CD4-positive, alpha-beta memory T cell (primary cell): ENCODE measurements around the gene LDLRAD4. TPM values are rescaled to one million over a fixed set of nuclear protein-coding genes. Genes with fewer than 3 reads are reported as not detected.

Source experiments
- CTCF ChIA-PET: fragments of 350-600 bp; sonication (Branson Sonifier 250); formaldehyde crosslinking; loops from one replicate; lab custom pipeline; 2021; ENCODE audit warnings: inconsistent platforms; ENCODE audit not compliant: partially characterized antibody; lab: Charles Lee
- POLR2A ChIA-PET: fragments of 350-600 bp; sonication (Branson Sonifier 250); formaldehyde crosslinking; loops from one replicate; lab custom pipeline; 2021; ENCODE audit not compliant: partially characterized antibody; lab: Charles Lee
- DNase-seq, 5 donors: peaks; one replicate each; pipeline versions ENCODE4 v3.0.0 to v3.0.0-alpha.2; 2020 to 2022; ENCODE audit warnings: mixed read lengths in 1 of 5
- H3K27ac ChIP-seq: one replicate; pipeline ENCODE4 v1.7.0; 2013; ENCODE audit warnings: low read depth, low read length
- H3K27me3 ChIP-seq: 2 replicates; pipeline ENCODE4 v1.7.0; 2013; ENCODE audit warnings: mild to moderate bottlenecking, low read length, moderate library complexity; ENCODE audit not compliant: insufficient read depth
- H3K36me3 ChIP-seq: 2 replicates; pipeline ENCODE4 v1.7.0; 2013; ENCODE audit warnings: mild to moderate bottlenecking, low read length, moderate library complexity; ENCODE audit not compliant: insufficient read depth
- H3K4me1 ChIP-seq: 2 replicates; pipeline ENCODE4 v1.7.0; 2013; ENCODE audit warnings: mild to moderate bottlenecking, low read length, moderate library complexity; ENCODE audit not compliant: insufficient read depth
- H3K4me3 ChIP-seq, 2 donors: one replicate each; pipeline ENCODE4 v1.7.0; 2013; ENCODE audit warnings: low read length in 2 of 2, mild to moderate bottlenecking in 1 of 2
- H3K9me3 ChIP-seq, 2 donors: one replicate each; pipeline ENCODE4 v1.7.0; 2013; ENCODE audit warnings: low read length in 2 of 2, control low read depth in 1 of 2; ENCODE audit not compliant: control insufficient read depth in 1 of 2
- H3K27ac Mint-ChIP-seq, 7 donors: one replicate each; pipeline ENCODE4 v1.8.0; 2020 to 2021; ENCODE audit warnings: mixed read lengths in 7 of 7, mild to moderate bottlenecking in 6 of 7, inconsistent platforms in 3 of 7, moderate library complexity in 3 of 7
- H3K27me3 Mint-ChIP-seq, 2 donors: one replicate each; pipeline ENCODE4 v1.8.0; 2020 to 2021; ENCODE audit warnings: mixed read lengths in 2 of 2
- H3K36me3 Mint-ChIP-seq, 2 donors: one replicate each; pipeline ENCODE4 v1.8.0; 2020 to 2021; ENCODE audit warnings: mixed read lengths in 2 of 2, inconsistent platforms in 1 of 2, mild to moderate bottlenecking in 1 of 2
- H3K4me1 Mint-ChIP-seq, 4 donors: one replicate each; pipeline ENCODE4 v1.8.0; 2020 to 2021; ENCODE audit warnings: mixed read lengths in 4 of 4, mild to moderate bottlenecking in 1 of 4
- H3K4me3 Mint-ChIP-seq, 8 donors: one replicate each; pipeline ENCODE4 v1.8.0; 2020 to 2021; ENCODE audit warnings: mixed read lengths in 8 of 8, mild to moderate bottlenecking in 7 of 8, moderate library complexity in 6 of 8, inconsistent platforms in 3 of 8
- H3K9me3 Mint-ChIP-seq, 8 donors: one replicate each; pipeline ENCODE4 v1.8.0; 2020 to 2021; ENCODE audit warnings: mixed read lengths in 8 of 8, mild to moderate bottlenecking in 5 of 8, inconsistent platforms in 3 of 8, moderate library complexity in 1 of 8
- intact Hi-C: fragments of 100-400 bp; cut with micrococcal nuclease; formaldehyde crosslinking; loops from one replicate; pipeline ENCODE4 v1.15.1; 2023
- polyA plus RNA-seq, 2 donors: library from polyadenylated mRNA; unstranded; fragments of 300-500 nt; fragmentation: Illumina TruSeq; gene quantifications; one replicate each; pipeline ENCODE4 v1.2.3, GENCODE V29; 2021
- total RNA-seq, 2 experiments: library from RNA; stranded (reverse); gene quantifications; one replicate each; pipeline ENCODE4 v1.2.3, GENCODE V29; 2021

LDLRAD4 gene
- total and polyA plus RNA-seq, 4 experiments from 2014 or later, result 17.4 to 63.0 (median 36.6) TPM

DNA sequence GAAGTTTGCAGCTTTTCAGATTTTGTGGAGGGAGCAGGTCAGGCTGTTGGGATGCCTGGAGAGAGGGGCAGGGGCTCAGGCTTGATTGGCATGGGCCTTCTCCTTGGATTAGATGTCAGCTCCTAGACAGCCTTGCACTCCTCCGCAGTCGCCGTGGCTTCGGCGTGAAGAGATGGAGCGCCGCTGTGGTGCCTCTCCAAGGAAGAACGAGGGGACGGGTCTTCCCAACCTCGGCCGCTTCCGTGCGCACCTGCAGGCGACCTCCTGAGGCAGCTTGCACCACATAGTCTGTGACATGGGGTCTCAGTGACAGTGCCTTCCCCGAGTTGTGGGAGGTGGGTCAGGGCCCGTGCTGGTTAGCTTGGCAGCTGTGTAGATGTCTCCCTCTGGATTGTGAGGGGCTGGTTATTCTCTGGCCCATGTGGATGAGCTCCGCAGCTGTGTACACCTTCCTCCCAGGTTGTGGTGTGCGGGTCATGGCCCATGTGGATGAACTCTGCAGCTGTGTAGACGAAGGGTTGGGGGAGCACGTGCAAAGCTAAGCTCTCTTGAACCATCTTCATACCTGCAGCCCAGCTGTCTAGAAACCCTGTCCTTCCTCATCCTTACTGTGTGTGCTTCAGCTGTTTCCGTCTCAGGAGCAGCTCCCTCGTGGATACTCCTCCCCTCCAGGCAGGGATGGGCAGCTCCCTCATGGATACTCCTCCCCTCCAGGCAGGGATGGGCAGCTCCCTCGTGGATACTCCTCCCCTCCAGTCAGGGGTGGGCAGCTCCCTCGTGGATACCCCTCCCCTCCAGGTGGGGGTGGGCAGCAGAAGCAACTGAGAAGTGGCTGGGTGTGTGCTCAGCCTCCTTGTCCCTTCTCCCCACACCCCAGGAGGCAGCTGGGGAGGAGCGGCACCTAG is 170.3 kb downstream of the LDLRAD4 start:
- intact Hi-C loops, result no loop called here
- peaks cover 14 to 31% (median 24%) of the 10 kb centered on the region in 4 donors for H3K4me1 Mint-ChIP-seq
- Histone ChIP-seq H3K9me3 (no peaks in the 10 kb centered on the region), H3K27ac (no peak overlapping the region), H3K36me3 (peaks cover 5% of the 10 kb centered on the region), H3K27me3 (no peaks in the 10 kb centered on the region), H3K4me3 (no peak overlapping the region), H3K4me1 (peaks cover 17% of the 10 kb centered on the region)
- POLR2A ChIA-PET, result interaction anchor here (1.0 kb wide), 1 partner anchor 12 kb away, joined by 3 read pairs; no protein-coding TSS in a partner anchor
- H3K27ac Mint-ChIP-seq, result peak overlapping the region in 2 of 7 donors; percentile 36 to 43
- CTCF ChIA-PET, result interaction anchor here (1.6 kb wide), 1 partner anchor 20 kb away, joined by 4 read pairs; no protein-coding TSS in a partner anchor
- H3K9me3 Mint-ChIP-seq, result no peaks in the 10 kb centered on the region
- no peaks in the 10 kb centered on the region for H3K27me3 Mint-ChIP-seq
- DNase-seq, result no peak
- no peak overlapping the region for H3K4me3 Mint-ChIP-seq
- H3K36me3 Mint-ChIP-seq, result peaks cover 11 to 22% of the 10 kb centered on the region in 2 donors

DNA sequence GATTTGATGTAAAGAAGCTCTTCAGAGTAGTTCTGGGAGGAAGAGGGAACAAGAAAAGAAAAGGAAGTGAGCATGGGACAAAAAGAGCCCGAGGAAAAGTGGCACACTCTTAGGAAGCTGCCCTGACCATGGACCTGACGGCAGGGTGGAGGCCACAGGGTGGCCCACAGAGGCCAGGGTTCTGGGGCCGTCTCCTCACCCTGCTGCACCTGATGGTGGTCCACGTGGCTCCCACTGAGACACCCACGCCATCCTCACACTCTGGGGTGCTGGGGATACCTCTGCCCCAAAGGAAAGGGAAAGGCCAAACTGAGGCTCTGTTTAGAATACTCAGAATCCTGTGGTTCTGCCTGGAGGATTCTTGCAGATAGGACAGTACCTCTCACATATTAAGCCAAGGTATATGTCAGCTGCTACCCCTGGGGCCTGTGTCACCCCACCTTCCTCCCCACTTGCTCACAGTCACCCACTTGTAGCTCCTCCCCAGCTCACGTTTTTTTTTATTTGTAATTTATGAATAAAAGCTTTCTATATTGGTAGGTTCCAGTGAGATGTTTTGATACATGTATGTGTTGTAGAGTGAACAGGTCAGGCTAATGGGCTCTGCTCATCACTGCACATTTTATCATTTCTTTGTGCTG is 171.1 kb downstream of the LDLRAD4 start:
- no peak overlapping the region for H3K27ac ChIP-seq
- no peak overlapping the region for H3K4me3 ChIP-seq

GRCh38 chr18:13390196-13390595 is 171.6 kb downstream of the LDLRAD4 start:
- intact Hi-C loops, result no loop called here
- H3K27me3 Mint-ChIP-seq, result no peaks in the 10 kb centered on the region
- ChIA-PET CTCF (interaction anchor here (1.6 kb wide), 1 partner anchor 22 kb away, joined by 4 read pairs; no protein-coding TSS in a partner anchor), POLR2A (interaction anchor here (1.6 kb wide), 1 partner anchor 11 kb away, joined by 4 read pairs; no protein-coding TSS in a partner anchor)
- no peak for DNase-seq
- Histone ChIP-seq H3K36me3 (peaks cover 5% of the 10 kb centered on the region), H3K4me3 (no peak overlapping the region), H3K27ac (no peak overlapping the region), H3K27me3 (no peaks in the 10 kb centered on the region), H3K9me3 (no peaks in the 10 kb centered on the region), H3K4me1 (peaks cover 9% of the 10 kb centered on the region)
- peaks cover 7 to 23% (median 16%) of the 10 kb centered on the region in 4 donors for H3K4me1 Mint-ChIP-seq
- no peak overlapping the region for H3K4me3 Mint-ChIP-seq
- H3K27ac Mint-ChIP-seq, result peak overlapping the region in 3 of 7 donors; percentile 17 to 82 (median 73)
- H3K9me3 Mint-ChIP-seq, result no peaks in the 10 kb centered on the region
- peaks cover 11 to 25% of the 10 kb centered on the region in 2 donors for H3K36me3 Mint-ChIP-seq

More for the DNA sequence above, 171.1 kb downstream of the LDLRAD4 start:
- Mint-ChIP-seq H3K27me3 (no peaks in the 10 kb centered on the region), H3K4me1 (peaks cover 12 to 28% (median 20%) of the 10 kb centered on the region in 4 donors), H3K4me3 (no peak overlapping the region), H3K36me3 (peaks cover 11 to 22% of the 10 kb centered on the region in 2 donors), H3K27ac (peak overlapping the region in 4 of 7 donors; percentile 12 to 73 (median 26)), H3K9me3 (no peaks in the 10 kb centered on the region)
- POLR2A ChIA-PET, result interaction anchor here (1.0 kb wide), 1 partner anchor 13 kb away, joined by 3 read pairs; no protein-coding TSS in a partner anchor
- H3K36me3 ChIP-seq, result peaks cover 5% of the 10 kb centered on the region
- peaks cover 9% of the 10 kb centered on the region for H3K4me1 ChIP-seq
- CTCF ChIA-PET, result interaction anchor here (1.6 kb wide), 1 partner anchor 21 kb away, joined by 4 read pairs; no protein-coding TSS in a partner anchor
- DNase-seq, result no peak
- no peaks in the 10 kb centered on the region for H3K9me3 ChIP-seq
- H3K27me3 ChIP-seq, result no peaks in the 10 kb centered on the region
- intact Hi-C loops, result no loop called here

- H3K4me3 Mint-ChIP-seq, result no peak overlapping the region
- no peaks in the 10 kb centered on the region for H3K27me3 Mint-ChIP-seq
- peaks cover 9% of the 10 kb centered on the region for H3K4me1 ChIP-seq
- POLR2A ChIA-PET, result interaction anchor here (1.6 kb wide), 1 partner anchor 11 kb away, joined by 4 read pairs; no protein-coding TSS in a partner anchor
- H3K27ac Mint-ChIP-seq, result peak overlapping the region in 3 of 7 donors; percentile 17 to 73 (median 22)
- CTCF ChIA-PET, result no interaction called here
- no peaks in the 10 kb centered on the region for H3K9me3 ChIP-seq
- no peaks in the 10 kb centered on the region for H3K27me3 ChIP-seq
- intact Hi-C loops, result no loop called here
- no peak overlapping the region for H3K4me3 ChIP-seq
- no peak for DNase-seq
- H3K27ac ChIP-seq, result no peak overlapping the region
- H3K36me3 Mint-ChIP-seq, result peaks cover 11 to 25% of the 10 kb centered on the region in 2 donors
- H3K9me3 Mint-ChIP-seq, result no peaks in the 10 kb centered on the region
- H3K36me3 ChIP-seq, result peaks cover 5% of the 10 kb centered on the region
- H3K4me1 Mint-ChIP-seq, result peaks cover 6 to 20% (median 13%) of the 10 kb centered on the region in 4 donors
Observed at GRCh38 chr18:13390711-13391110, 172.2 kb downstream of the LDLRAD4 start.

GRCh38 chr18:13392029-13392750 is 173.6 kb downstream of the LDLRAD4 start:
- H3K9me3 ChIP-seq, result no peaks in the 10 kb centered on the region
- POLR2A ChIA-PET, result interaction anchor here (0.6 kb wide), 1 partner anchor 35 kb away, joined by 3 read pairs; no protein-coding TSS in a partner anchor
- H3K9me3 Mint-ChIP-seq, result peaks cover 0 to 2% (median 0%) of the 10 kb centered on the region in 8 donors
- peaks cover 11 to 29% of the 10 kb centered on the region in 2 donors for H3K36me3 Mint-ChIP-seq
- peaks cover 5% of the 10 kb centered on the region for H3K36me3 ChIP-seq
- H3K4me3 ChIP-seq, result no peak overlapping the region
- no peaks in the 10 kb centered on the region for H3K27me3 ChIP-seq
- peak overlapping the region in 1 of 7 donors; percentile 2 for H3K27ac Mint-ChIP-seq
- DNase-seq, result no peak
- no peaks in the 10 kb centered on the region for H3K27me3 Mint-ChIP-seq
- H3K4me1 Mint-ChIP-seq, result peaks cover 6 to 20% (median 13%) of the 10 kb centered on the region in 4 donors
- intact Hi-C loops, result no loop called here
- CTCF ChIA-PET, result interaction anchor here (1.4 kb wide), 1 partner anchor 176 kb away, joined by 3 read pairs; no protein-coding TSS in a partner anchor
- no peak overlapping the region for H3K4me3 Mint-ChIP-seq
- peaks cover 9% of the 10 kb centered on the region for H3K4me1 ChIP-seq
- H3K27ac ChIP-seq, result no peak overlapping the region

- H3K4me3 Mint-ChIP-seq, result no peak overlapping the region
- ChIA-PET CTCF (interaction anchor here (1.4 kb wide), 1 partner anchor 176 kb away, joined by 3 read pairs; no protein-coding TSS in a partner anchor), POLR2A (no interaction called here)
- peaks cover 4 to 20% (median 12%) of the 10 kb centered on the region in 4 donors for H3K4me1 Mint-ChIP-seq
- no peak overlapping the region for H3K4me3 ChIP-seq
- H3K9me3 Mint-ChIP-seq, result peaks cover 0 to 3% (median 0%) of the 10 kb centered on the region in 8 donors
- H3K4me1 ChIP-seq, result peaks cover 9% of the 10 kb centered on the region
- H3K36me3 ChIP-seq, result peaks cover 1% of the 10 kb centered on the region
- no peak for DNase-seq
- H3K27ac ChIP-seq, result no peak overlapping the region
- H3K27me3 ChIP-seq, result no peaks in the 10 kb centered on the region
- H3K27ac Mint-ChIP-seq, result peak overlapping the region in 1 of 7 donors; percentile 53
- H3K27me3 Mint-ChIP-seq, result no peaks in the 10 kb centered on the region
- intact Hi-C loops, result no loop called here
- no peaks in the 10 kb centered on the region for H3K9me3 ChIP-seq
- H3K36me3 Mint-ChIP-seq, result peaks cover 9 to 27% of the 10 kb centered on the region in 2 donors
Observed at GRCh38 chr18:13392899-13393298, 174.3 kb downstream of the LDLRAD4 start.
